WTC11 (cell line): ENCODE measurements around the gene PGGT1B.

Source experiments
- ELF4 ChIP-seq: sonication (generic); formaldehyde crosslinking; IDR thresholded peaks from 2 replicates; pipeline ENCODE4 v1.8.1; 2022; ENCODE audit warnings: low read depth, mild to moderate bottlenecking, moderate library complexity, missing genetic modification reagents
- TF ChIP-seq, protein P1 (sequence below): fragments of 200-600 bp; IDR thresholded peaks from 2 replicates; pipeline ENCODE4 v1.8.0; 2022; ENCODE audit warnings: antibody characterized with exemption

DNA sequence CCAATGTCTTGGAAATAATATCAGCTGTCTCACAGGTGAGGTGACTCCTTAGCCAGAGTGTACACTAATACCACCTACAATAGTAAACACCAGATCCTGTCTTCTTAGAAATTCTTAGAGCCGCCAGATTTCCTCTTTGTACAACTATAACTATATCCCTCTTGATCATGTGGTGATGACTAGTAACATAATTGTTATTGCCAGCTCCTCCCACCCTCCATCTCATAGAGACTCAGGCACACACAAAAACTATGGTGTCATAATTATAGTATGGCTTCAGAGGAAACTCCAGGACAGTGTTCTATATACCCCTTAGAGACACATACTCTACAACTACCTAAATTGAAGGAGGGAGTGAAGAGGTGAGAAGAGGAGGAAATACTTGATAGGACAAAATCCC, 33.1 kb downstream of the PGGT1B start:
- TF ChIP-seq, protein P1, sequence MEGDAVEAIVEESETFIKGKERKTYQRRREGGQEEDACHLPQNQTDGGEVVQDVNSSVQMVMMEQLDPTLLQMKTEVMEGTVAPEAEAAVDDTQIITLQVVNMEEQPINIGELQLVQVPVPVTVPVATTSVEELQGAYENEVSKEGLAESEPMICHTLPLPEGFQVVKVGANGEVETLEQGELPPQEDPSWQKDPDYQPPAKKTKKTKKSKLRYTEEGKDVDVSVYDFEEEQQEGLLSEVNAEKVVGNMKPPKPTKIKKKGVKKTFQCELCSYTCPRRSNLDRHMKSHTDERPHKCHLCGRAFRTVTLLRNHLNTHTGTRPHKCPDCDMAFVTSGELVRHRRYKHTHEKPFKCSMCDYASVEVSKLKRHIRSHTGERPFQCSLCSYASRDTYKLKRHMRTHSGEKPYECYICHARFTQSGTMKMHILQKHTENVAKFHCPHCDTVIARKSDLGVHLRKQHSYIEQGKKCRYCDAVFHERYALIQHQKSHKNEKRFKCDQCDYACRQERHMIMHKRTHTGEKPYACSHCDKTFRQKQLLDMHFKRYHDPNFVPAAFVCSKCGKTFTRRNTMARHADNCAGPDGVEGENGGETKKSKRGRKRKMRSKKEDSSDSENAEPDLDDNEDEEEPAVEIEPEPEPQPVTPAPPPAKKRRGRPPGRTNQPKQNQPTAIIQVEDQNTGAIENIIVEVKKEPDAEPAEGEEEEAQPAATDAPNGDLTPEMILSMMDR: no peak
- no peak for TF ChIP-seq ELF4 (CRISPR knock-in tag)
